ENCODE results near the gene EVI5.

Gene EVI5

DNA sequence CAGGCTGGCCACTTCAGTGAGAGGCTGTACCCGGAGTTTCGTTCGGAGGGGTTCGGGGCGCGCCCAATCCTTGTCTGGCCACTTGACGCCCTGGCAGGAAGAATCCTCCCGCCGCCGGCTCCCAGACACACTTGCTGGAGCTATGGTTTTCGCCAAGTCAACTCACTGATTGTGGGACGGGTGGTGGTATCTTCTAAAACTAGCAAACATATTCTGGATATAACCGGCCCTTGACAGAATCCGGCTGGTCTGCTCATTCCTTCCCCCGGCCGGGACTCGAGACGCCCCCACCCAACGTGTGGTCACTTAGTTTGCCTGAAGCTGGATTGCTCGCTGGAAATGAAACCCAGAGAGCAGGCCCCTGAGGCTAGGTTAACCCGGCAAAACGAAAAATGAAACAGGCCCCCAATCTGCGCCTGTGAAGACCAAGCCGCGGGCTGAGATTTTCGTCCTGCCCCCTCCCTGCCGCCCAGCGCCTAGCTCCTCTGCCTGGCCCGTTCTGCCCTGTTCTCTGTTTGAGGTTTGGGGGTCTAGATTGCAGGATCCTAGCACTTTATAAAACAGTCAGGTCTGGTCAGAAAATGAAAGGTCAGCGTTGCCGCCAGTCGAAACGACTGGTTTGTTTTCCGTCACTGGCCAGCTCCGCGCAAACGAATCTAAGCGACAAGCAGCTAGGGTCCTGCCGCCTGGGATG lies 302.8 kb downstream of the EVI5 start:
- peak overlapping the region; percentile 66 for H3K4me3 Mint-ChIP-seq
- H3K4me1 Mint-ChIP-seq = peaks cover 50% of the 10 kb centered on the region
- H3K9me3 Mint-ChIP-seq = peaks cover 4% of the 10 kb centered on the region
- TF ChIP-seq, protein P1, sequence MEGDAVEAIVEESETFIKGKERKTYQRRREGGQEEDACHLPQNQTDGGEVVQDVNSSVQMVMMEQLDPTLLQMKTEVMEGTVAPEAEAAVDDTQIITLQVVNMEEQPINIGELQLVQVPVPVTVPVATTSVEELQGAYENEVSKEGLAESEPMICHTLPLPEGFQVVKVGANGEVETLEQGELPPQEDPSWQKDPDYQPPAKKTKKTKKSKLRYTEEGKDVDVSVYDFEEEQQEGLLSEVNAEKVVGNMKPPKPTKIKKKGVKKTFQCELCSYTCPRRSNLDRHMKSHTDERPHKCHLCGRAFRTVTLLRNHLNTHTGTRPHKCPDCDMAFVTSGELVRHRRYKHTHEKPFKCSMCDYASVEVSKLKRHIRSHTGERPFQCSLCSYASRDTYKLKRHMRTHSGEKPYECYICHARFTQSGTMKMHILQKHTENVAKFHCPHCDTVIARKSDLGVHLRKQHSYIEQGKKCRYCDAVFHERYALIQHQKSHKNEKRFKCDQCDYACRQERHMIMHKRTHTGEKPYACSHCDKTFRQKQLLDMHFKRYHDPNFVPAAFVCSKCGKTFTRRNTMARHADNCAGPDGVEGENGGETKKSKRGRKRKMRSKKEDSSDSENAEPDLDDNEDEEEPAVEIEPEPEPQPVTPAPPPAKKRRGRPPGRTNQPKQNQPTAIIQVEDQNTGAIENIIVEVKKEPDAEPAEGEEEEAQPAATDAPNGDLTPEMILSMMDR (IDR thresholded peaks at IDR 0.05) = no peak
- H3K27ac Mint-ChIP-seq = no peak overlapping the region
- H3K27me3 Mint-ChIP-seq (ENCODE audit: low read depth, poor library complexity) = peaks cover 99% of the 10 kb centered on the region
- peak; percentile 26 for DNase-seq
- H3K36me3 Mint-ChIP-seq (ENCODE audit: low read depth) = no peaks in the 10 kb centered on the region

DNA sequence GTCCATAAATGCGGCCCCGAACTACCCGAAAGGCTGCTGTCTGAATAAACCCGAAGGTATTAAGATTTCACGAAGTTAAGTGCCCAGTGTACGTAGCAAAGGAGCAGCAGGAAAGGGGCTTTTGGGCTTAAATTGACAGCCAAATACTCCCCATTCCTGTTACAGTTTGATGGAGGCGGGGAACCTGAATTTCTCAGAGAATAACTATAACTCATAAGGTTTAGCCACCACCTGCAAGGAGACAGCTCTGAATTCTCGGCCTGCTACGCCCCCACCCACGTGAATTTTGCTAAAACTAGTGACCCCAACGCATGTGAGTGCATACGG lies 303.3 kb downstream of the EVI5 start:
- Mint-ChIP-seq H3K27me3 (ENCODE audit: low read depth, poor library complexity) (peaks cover 99% of the 10 kb centered on the region), H3K4me1 (peaks cover 53% of the 10 kb centered on the region), H3K27ac (no peak overlapping the region), H3K36me3 (ENCODE audit: low read depth) (no peaks in the 10 kb centered on the region), H3K9me3 (peaks cover 4% of the 10 kb centered on the region), H3K4me3 (peak overlapping the region; percentile 73)
- TF ChIP-seq, protein P1 (IDR thresholded peaks at IDR 0.05) = no peak
- no peak for DNase-seq

DNA sequence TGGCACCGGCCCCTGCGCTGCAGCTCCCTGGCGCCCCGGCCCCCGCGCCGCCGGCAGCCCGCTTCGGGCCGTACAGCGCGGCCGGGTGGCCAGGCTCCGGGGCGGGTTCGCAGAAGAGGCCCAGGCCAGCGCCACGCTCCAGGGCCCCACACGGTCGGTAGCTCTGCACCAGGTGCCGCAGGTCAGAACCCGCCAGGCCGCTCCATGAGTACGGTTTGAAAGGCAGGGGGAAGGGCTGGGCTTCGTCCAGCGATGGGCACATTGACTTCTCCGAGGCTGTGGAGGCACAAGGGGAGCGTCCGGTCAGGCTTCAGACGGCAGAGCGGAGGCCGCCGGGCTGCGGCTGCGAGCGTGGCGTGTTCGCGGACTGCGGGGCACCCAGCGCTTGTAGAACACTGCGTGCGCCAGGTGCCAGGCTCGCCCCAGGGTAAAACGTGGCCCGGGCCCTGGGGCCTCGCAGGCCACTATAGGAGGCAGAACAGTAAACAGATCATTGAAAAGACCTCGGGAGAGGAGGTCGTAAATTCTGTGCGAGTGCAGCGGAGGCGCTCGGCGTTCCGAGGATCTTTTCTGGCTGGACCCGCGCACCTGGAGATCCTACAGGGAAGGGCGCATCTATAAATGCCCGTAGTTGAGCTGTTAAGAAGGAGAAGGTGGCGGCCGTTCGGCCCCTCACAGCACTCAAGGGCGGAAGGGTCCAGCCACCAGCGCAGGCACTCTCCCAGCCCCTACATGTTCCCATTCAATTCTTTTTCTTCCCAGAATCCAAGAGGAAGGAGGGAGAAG lies 303.9 kb downstream of the EVI5 start:
- no peaks in the 10 kb centered on the region for H3K36me3 Mint-ChIP-seq (ENCODE audit: low read depth)
- peaks cover 4% of the 10 kb centered on the region for H3K9me3 Mint-ChIP-seq
- DNase-seq = peak; percentile 52
- TF ChIP-seq, protein P1 (IDR thresholded peaks at IDR 0.05) = no peak
- H3K4me1 Mint-ChIP-seq = peaks cover 53% of the 10 kb centered on the region
- H3K27me3 Mint-ChIP-seq (ENCODE audit: low read depth, poor library complexity) = peaks cover 99% of the 10 kb centered on the region
- H3K27ac Mint-ChIP-seq = no peak overlapping the region
- peak overlapping the region; percentile 73 for H3K4me3 Mint-ChIP-seq

DNA sequence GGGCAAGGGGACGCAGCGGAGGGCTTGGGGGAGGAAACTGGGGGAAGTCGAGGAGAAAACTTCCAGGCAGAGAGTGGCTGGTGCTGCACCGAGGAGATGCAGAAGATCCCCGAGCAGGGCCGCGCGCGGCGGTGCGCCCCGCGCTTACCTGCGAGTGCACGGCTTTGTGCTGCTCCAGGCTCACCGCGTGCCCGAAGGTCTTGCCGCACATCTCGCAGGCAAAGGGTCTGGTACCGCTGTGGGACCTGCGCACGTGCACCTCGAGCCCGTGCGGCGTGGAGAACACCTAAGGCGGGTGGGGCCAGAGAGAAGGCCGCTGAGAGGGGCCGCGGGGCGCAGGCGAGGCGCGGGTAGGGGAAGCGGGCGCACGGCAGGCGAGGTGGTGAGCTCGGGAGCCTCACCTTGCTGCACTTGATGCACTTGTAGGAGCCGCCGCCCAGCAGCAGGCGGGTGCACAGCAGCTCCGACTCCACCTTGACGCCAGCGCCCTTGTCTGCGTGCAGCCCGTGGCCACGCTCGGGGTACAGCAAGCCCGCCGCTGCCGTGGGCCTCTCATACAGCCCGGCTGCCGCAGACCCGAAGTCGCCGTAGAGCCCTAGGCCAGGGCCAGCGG lies 304.6 kb downstream of the EVI5 start:
- Mint-ChIP-seq H3K9me3 (peaks cover 4% of the 10 kb centered on the region), H3K4me3 (peak overlapping the region; percentile 72), H3K36me3 (ENCODE audit: low read depth) (no peaks in the 10 kb centered on the region), H3K27me3 (ENCODE audit: low read depth, poor library complexity) (peaks cover 100% of the 10 kb centered on the region), H3K27ac (no peak overlapping the region), H3K4me1 (peaks cover 50% of the 10 kb centered on the region)
- TF ChIP-seq, protein P1 (IDR thresholded peaks at IDR 0.05) = no peak
- DNase-seq = no peak

DNA sequence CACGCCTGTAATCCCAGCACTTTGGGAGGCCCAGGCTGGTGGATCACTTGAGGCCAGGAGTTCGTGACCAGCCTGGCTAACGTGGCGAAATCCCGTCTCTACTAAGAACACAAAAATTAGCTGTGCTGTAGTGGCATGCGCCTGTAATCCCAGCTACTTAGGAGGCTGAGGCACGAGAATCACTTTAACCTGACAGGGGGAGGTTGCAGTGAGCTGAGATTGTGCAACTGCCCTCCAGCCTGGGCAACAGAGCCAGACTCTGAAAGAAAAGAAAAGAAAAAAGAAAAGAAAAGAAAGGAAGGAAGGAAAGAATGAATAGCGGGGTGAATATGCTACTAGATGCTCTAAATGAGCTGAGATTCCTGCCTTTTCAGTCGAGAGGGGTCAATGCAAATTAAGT lies 305.3 kb downstream of the EVI5 start:
- Mint-ChIP-seq H3K9me3 (peaks cover 4% of the 10 kb centered on the region), H3K36me3 (ENCODE audit: low read depth) (no peaks in the 10 kb centered on the region), H3K27ac (no peak overlapping the region), H3K4me3 (peak overlapping the region; percentile 72), H3K27me3 (ENCODE audit: low read depth, poor library complexity) (peaks cover 100% of the 10 kb centered on the region), H3K4me1 (peaks cover 44% of the 10 kb centered on the region)
- TF ChIP-seq, protein P1 (IDR thresholded peaks at IDR 0.05) = no peak
- DNase-seq = no peak

All from nephron progenitor cell (in vitro differentiated cells).